GM19043 (cell line): Measurements from ENCODE around the gene MCTP2.

Experiments used
- ATAC-seq: cut with Tn5 transposase; IDR thresholded peaks from one replicate; pipeline ENCODE4 v1.9.1; 2021; ENCODE audit warnings: low read depth; ENCODE audit not compliant: unreplicated experiment

MCTP2 gene

DNA sequence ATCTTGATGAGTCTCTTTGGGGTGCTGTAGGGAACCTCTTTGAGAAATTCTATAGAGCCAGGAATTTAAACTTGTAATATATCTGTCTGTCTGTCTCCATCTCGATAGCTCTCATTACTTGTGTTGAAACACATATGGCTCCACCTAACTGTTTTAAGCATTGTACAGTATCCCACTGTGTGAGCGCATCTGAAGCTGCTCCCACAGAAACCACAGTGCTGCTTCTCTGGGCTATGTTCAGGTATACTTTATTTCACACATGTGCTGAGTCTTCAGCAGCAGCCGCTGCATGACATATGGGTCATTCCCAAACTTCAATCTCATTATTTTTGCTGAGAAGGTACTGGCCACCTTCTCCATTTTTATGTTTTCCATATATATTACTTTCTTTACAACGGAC is 63.9 kb downstream of the MCTP2 start:
- ATAC-seq: no peak

DNA sequence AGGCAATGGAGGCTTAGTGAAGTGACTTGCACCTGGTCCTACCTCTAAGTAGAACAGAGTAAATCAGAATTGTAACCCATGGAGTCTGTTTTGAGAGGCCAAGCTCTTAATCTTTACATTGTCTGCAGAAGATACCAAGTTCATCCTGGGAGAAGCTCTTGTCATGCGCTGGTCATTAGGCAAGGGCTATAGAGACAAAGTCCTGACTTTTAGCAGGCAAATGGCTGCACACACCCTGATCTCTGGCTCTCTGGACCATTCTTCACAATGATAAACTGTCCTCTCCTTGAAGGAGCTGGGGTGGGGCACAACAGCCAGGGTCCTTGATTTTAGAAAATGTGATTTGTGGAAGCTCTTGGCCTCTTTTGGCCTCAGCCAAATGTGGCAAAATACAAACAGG is 65.4 kb downstream of the MCTP2 start:
- no peak for ATAC-seq

DNA sequence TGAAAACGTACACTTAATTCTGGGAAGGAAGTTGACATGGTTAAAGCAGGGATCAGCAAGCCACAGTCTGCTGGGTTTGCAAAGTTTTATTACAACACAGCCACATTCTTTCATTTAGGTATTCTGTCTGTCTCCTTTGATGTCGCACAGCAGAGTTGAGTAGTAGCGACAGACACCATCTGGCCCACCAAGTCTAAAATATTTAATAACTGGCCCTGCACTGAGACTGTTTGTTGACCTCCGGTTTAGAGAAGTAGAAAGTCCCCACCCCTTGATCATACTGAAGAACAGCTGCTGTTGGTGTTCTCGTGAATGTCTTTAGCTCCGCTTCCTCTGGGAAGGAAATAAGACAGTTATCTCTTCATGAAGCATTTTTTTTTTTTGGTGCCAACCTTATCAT is 66.2 kb downstream of the MCTP2 start:
- ATAC-seq: peak; percentile 86

DNA sequence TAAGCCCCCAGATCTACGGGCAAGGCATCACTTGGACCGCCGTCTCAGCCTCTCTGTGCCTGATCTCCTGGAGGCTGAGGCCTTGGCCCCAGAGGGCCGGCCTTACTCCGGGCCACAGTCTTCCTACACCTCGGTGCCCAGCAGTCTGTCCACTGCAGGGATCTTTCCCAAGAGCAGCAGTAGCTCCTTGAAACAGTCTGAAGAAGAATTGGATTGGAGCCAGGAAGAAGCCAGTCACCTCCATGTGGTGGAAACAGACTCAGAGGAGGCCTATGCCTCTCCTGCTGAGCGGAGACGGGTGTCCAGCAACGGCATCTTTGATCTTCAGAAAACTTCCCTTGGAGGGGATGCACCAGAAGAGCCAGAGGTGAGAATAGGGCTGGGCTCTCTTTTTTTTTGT is 67.0 kb downstream of the MCTP2 start:
- no peak for ATAC-seq

DNA sequence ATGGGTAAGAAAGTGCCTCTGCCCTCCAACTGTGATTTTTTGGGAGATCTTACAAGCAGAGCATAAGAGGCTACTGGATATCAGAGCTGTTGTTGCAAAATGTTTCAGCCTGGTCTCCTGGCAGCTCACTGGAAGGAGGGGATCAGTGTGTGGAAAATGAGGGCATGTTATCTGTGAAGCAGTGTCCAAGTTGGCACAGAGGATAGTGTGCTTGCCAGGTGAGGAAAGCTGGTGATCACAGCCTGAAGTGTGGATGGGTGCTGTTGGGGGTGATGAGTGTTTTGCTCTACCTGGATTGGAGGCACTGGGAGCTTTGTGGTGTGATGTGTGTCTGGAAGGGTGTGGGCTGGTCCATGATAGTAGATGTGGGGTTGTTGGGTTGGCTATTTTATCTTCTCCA is 69.3 kb downstream of the MCTP2 start:
- ATAC-seq: no peak

DNA sequence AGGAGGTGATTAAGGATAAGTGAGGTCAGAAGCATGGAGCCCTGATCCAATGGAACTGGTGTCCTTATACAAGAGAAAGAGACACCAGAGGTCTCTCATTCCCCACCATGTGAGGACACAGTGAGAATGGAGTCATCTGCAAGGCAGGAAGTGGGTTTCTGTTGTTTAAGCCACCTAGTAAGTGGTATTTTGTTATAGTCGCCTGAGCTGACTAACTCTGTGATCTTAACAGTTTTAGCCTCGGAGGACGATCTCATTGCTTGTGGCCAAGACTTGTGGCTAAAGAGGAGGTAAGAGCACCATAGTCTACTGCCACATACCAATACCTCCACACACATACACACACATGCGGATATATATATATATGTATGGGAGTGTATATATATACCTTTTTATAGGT is 73.8 kb downstream of the MCTP2 start:
- peak; percentile 45 for ATAC-seq

DNA sequence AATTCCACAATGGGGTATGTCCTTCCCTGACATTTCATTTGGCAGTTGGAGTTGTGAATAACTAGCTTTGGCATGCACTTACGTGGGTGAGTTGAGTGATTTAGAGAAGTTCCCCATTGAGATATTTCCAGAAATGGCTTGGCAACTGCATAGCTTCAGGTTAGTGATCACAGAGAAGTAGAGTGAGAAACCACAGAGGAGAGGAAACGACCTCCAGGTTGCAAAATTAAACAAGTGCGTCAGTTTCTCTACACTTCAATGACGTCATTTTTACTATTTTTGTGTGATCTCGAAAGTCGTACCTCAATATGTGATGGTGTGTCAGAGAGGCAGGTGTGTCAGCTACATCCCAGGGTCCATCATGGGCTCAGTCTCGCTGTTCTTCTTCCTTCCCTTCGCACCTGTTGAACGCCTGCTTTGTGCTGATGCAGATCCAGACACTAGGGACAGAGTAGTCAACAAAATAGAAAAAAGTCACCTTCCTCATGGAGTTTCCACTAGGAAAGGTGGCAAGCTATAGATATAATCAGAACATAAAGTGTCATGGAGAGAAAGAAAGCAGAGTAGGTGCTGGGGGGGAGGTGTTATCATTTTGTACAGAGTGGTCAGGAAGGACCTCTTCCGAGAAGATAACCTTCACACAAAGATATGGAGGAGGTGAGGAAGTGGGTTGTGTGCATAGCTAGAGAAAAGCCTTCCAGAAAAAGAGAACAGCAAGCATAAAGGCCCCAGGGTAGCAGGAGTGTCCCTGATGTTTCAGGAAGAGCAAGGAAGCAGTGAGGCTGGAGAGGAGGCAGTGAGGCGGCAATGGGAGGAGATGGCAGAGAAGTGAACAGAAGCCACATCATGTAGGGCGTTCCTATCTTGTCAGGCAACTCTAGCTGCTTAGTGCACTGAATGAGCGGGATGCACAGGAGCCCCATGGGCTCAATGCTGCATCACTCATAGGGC is 75.6 kb downstream of the MCTP2 start:
- peak; percentile 78 for ATAC-seq

DNA sequence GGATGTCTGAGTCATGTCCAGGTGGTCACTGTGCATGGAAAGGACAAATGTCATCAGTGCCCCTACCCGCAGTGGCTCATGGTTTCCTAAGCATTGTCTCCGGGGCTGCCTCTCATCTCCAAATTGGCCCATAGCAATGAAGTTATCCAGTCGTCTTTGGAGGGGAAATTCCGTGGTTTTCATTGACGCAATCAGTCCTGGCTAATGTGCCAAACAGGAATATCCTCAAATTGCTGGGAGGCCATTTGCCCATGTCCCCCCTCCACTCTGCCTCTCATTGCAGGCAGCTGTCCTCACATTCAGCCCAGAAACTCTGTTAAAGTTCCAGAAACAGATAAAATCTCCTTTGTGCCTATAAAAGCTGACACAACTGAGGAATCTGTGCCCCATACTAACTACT is 81.6 kb downstream of the MCTP2 start:
- ATAC-seq: no peak

DNA sequence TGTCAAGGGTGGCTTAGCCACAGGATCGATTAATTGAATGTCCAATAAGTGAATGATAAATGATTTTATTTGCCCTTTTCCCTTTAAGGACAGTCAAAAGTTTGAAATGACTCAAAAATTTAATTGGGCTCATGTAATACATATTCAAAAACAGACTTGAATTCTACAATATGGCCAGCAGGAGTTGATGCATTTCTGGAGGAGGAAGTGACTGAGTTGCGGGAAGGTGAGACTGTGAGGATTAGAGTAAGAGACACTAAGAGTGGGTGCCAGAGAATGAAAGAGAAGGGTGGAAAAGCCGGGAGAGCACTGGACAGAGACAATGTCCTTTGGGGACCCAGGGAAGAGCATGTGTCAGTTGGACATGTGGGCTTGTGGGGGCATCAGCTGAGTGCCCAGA is 83.3 kb downstream of the MCTP2 start:
- no peak for ATAC-seq

DNA sequence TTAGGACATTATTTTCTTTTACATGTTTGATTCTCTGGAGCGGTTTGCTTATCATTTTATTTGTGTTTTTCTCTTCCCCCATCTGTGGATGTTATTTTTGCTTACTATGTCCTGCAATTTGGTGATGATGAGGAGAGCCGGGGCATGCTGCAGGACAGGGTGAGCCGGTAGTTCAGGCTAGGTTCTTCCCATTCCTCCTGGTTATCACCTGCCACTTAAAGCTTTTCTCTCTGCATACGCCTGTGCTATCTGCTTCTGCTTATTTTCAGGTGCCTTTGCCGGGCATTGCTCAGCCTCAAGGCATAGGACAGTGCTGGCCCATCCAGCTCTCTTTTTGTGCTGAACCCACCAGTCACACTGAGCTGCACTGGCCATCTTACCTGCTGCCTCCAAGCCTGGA is 85.8 kb downstream of the MCTP2 start:
- ATAC-seq: no peak

DNA sequence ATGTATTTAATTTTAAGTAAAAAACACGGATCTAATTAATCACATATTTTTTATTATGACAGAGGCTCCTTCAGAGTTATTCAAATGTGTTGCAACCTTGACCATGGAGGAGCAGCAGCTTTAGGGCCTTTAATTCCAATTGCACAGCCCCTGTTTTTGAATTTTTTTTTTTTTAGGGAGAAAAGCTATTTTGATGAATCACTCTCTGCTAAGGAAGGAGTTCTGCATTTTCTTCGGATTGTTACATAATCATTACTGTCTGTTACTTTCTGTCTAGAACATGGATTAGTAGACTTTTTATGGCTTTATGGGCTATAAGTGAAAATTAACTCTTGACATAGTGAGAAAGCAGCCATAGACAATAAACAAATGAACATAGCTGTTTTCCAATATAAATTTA is 90.8 kb downstream of the MCTP2 start:
- no peak for ATAC-seq

DNA sequence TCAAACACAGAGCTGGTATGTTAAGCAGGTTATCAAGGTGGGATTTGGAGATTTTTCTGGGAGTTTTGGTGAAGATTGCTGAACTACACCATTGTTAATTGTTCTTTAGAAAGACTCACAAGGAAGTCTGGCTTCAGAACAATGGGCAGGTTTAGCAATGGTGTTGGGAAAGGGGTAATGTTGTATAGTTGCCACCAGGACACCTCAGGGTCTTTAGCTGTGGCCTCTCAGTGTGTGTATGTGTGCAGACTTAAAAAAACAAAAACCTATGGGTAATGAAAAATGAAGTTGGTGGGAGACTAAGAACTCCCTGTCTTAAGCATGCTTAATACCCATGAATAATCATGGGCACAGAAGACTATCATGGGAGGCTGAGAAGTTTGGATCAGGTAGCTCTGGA is 91.7 kb downstream of the MCTP2 start:
- ATAC-seq: no peak

DNA sequence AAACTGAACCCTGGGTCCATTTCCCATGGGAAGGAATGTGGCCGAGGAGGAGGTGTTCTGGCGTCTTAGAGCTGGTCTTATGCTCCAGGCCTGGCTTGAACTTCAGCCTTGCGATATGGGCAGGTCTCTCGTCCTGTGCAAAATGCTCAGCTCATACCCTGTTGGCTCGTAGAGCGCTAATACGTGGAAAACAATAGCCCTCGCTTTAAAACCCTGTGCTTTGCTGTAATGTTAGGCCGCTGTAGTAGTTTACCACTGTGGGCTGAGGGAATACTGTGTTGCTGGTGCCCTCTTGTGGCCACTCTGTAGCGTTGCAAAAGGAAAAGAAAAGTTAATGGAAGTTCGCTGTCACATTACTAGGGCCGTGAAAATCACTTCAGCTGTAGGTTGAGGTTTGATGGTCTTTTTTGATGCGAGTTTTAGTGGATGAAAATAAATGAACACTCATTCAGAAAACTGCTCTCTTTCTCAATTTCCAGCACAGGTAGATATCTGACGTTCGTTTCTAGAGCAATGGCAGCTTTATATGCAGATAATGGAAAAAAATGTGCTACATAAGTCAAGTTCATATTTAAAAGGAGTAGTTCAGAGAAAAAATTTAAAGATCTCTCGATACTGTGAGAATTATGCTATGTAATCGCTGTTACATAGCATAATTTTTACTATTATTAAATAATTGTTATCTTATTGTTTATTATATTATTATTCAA is 92.9 kb downstream of the MCTP2 start:
- ATAC-seq: peak; percentile 88

DNA sequence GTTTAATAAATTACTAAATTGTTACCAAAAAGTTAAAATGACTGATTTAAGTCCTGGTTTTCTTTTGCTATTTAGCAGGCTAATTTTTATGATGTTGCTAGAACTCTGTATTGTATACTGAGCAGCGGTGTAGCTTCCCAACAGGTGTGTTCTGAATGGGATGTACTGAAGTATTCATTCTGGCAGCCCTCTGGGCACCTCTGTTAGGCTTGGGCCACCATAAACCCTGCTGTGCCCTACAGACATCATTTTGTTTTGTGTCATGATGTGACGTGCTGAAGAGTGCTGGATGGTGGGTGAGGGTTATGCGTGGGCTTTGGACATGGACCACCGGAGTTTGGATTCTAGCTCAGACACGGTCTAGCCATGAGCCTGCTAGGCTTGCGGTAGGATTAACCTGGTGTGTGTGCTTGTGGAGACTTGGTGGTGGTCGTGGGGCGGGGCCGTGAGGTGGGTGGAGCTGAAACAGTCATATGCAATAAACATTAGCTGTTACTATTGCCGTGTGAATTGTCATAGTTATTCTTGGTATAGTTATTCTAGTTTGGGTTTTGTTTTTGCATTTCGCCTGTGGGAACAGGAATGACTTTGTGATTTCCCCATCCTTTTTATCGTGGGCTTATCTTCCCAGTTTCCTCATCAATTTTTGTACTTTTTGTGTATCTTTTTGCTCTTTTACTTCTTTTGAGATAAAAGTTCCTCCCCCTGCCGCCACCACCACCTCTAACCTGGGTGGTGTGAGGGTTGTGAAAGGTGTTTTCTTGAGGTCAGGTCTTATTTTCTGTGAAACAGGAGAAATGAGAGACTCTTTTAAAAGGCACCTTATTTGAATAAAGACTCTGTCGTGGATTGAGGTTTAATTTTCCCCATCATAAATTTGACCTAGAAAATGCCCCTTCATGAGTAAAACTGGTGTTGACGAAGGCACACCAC is 93.7 kb downstream of the MCTP2 start:
- ATAC-seq: no peak

DNA sequence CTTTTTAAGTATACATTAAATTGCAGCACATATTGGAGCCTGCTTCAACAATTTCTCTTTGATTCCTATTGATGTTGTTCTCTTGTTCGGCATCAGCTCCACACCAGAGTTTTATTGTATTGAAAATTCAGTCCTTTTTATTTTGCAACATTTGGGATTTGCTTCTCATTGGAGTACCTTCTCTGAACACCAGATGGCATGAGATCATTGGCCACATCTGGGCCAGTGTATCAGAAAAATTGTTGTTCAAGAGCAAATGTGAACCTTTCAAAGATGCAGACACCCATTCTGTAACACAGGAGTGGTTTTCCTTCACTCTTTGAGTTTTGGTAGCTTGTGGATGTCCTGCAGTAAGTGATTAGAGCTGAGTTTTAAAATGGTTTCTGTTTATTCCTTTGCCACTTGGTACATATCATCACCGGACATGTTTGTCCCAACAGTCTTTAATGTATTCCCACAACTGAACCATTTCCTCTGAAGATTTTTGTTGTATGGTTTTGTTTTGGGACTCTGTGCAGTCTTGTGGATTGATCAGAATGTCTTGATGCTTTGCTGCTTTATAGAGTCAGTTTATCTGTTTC is 96.1 kb downstream of the MCTP2 start:
- no peak for ATAC-seq

DNA sequence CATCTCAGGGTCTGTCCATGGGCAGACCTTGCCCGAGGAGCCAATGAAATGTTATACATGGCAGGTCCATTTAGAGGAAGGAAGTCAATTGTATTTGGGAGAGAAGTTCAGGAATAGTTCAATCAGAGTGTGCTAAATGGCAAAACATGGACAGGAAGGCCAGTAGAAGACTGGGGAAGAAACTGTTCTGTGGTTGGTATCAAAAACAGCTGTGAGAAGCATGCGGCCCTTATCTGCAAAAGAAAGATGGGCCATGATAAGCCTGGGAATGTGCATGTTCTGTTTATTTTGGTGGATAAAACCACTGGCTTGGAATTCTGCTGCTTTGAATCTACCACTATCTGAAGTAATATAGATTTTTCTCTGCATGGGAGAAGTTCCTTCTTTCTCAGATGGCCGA is 100.4 kb downstream of the MCTP2 start:
- ATAC-seq: no peak

DNA sequence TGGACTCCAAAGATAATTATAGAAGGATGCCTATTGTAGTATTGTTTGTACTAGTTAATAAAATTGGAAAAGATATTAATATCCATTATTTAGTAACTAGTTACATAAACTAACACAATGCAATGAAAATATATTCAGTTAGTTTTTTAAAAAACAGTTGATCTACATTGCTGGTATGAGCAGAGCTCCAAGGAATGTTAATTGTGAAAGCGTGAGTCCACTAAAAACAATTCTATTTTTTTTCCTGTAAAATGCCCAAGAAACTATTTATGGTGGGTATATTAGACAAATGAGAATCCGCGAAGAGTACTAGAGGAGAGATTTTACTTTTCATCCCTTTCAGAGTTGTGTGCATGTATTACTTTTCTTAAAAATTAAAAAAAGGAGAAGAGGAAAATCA is 104.3 kb downstream of the MCTP2 start:
- no peak for ATAC-seq

DNA sequence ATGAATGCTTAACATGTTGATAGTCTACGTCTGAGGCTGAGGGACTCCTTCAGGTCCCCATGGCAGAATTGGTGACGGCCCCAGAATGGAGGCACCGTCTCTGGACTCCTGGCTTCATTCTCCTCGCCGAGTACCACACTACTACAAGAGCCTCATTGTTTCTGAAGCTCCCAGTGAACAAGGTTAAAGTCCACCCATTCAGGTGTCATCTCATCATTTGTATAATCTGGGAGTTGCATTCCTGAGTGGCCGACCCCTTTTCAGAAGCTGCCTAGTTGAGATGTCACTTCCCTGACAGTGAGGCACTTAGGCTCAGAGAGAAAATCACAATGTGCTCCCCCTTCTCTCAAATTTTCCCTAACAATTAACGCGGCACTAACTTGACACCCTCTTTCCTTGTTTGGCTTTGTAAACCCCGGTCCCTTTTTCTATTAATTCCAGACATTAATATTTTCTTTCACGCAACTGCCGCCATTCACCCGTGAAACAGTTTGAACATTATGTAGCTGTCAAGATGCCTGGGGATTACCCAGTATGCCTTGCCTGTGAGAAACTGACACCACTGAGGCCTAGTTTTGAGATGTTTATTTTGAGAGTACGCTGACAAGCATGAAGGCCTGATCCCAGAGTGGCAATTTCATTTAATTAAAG is 105.6 kb downstream of the MCTP2 start:
- no peak for ATAC-seq

DNA sequence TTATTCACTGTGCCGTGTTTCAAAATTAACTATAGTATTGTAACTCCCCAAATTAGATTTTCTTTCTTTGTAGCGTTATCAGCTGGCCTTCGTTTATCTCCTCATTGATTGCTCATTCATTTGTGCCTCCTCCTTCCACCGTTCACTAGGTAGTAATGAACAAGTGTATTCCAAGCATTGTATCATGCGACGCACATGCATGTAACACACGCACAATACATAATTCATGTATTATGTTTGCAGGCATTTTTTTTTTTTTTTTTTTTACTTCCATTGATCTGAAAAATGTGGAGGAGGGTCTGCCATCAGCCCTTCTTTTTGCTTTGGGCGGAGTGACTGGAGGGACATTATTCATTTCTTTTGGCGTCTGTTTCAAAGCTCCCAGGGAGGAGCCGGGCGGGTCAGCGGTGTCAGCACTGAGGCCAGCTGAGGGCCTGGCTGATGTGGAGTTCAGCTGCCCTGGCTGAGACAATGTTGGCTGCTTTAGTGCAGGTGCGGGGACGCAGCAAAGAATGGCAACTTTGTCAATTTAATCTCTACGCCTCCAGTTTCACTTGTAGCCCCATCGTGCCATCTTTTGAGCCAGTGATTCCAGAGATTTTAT is 107.0 kb downstream of the MCTP2 start:
- ATAC-seq: no peak

DNA sequence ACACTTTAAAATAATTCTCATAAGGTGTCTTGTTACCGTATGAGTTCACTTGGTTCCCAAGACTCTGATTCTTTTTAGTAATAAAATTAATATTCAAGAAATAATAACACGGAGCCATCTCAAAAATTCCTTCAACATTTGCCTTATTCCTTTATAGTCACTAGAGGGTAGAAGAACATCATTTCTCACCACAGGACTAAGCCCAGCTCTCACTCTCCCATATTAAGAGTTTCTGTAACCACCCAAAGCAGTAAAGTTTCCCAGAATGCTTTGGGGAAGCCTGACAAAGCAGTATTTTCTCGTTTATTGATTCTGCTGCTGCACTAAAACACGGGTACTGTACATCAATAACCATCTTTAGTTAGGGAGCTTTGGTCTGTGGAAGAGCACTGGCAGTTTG is 114.9 kb downstream of the MCTP2 start:
- no peak for ATAC-seq
